Measurements from ENCODE around the gene CCN5.

Gene CCN5

GRCh38 chr20:44691424-44692423 is 23.4 kb upstream of the CCN5 start:
- H4K20me1 ChIP-seq (ENCODE audit: insufficient read depth, low read length), result no peaks in the 10 kb centered on the region
- no peak overlapping the region for H2AFZ ChIP-seq (ENCODE audit: low read length)
- H3K9ac ChIP-seq (ENCODE audit: low read length), result no peak overlapping the region
- H3K27me3 ChIP-seq (ENCODE audit: insufficient read depth, low read length), result 0 out of 2 replicates have a peak, but pooled peaks cover 5% of the 10 kb centered on the region
- no peaks in the 10 kb centered on the region for H3K4me1 ChIP-seq (ENCODE audit: insufficient read depth, low read length, severe bottlenecking)
- no peak overlapping the region for H3K27ac ChIP-seq (ENCODE audit: low read depth, low read length, poor library complexity, severe bottlenecking)
- no peaks in the 10 kb centered on the region for H3F3A ChIP-seq (ENCODE audit: insufficient read depth, low read length)
- TF ChIP-seq EZH2 (IDR thresholded peaks at IDR 0.05; ENCODE audit: borderline replicate concordance, low read length) (no peak), CTCF (IDR thresholded peaks at IDR 0.05; ENCODE audit: low read length) (no peak)
- peaks cover 4% of the 10 kb centered on the region; the same call in 1 of the 2 replicates for H3K9me3 ChIP-seq (ENCODE audit: low read length)
- H3K36me3 ChIP-seq (ENCODE audit: insufficient read depth, low read length), result no peaks in the 10 kb centered on the region
- no peaks in the 10 kb centered on the region for H3K79me2 ChIP-seq (ENCODE audit: insufficient read depth, low read length)
- H3K4me3 ChIP-seq (ENCODE audit: low read depth, low read length, poor library complexity, severe bottlenecking), result no peak overlapping the region
- no peaks in the 10 kb centered on the region for H3K9me2 ChIP-seq (ENCODE audit: low read depth, low read length)
- H3K4me2 ChIP-seq (ENCODE audit: low read length), result no peak overlapping the region

GRCh38 chr20:44692932-44693480 is 22.2 kb upstream of the CCN5 start:
- no peak overlapping the region for H3K9ac ChIP-seq (ENCODE audit: low read length)
- H3K9me3 ChIP-seq (ENCODE audit: low read length), result no peaks in the 10 kb centered on the region
- H3K4me2 ChIP-seq (ENCODE audit: low read length), result no peak overlapping the region
- H4K20me1 ChIP-seq (ENCODE audit: insufficient read depth, low read length), result no peaks in the 10 kb centered on the region
- H3K4me1 ChIP-seq (ENCODE audit: insufficient read depth, low read length, severe bottlenecking), result no peaks in the 10 kb centered on the region
- no peaks in the 10 kb centered on the region for H3K9me2 ChIP-seq (ENCODE audit: low read depth, low read length)
- no peak overlapping the region for H3K27ac ChIP-seq (ENCODE audit: low read depth, low read length, poor library complexity, severe bottlenecking)
- no peak for TF ChIP-seq CTCF (IDR thresholded peaks at IDR 0.05; ENCODE audit: low read length)
- TF ChIP-seq EZH2 (IDR thresholded peaks at IDR 0.05; ENCODE audit: borderline replicate concordance, low read length), result no peak
- no peaks in the 10 kb centered on the region for H3F3A ChIP-seq (ENCODE audit: insufficient read depth, low read length)
- H2AFZ ChIP-seq (ENCODE audit: low read length), result no peak overlapping the region
- no peaks in the 10 kb centered on the region for H3K79me2 ChIP-seq (ENCODE audit: insufficient read depth, low read length)
- H3K4me3 ChIP-seq (ENCODE audit: low read depth, low read length, poor library complexity, severe bottlenecking), result no peak overlapping the region
- no peaks in the 10 kb centered on the region for H3K27me3 ChIP-seq (ENCODE audit: insufficient read depth, low read length)
- no peaks in the 10 kb centered on the region for H3K36me3 ChIP-seq (ENCODE audit: insufficient read depth, low read length)

GRCh38 chr20:44693627-44694026 is 21.5 kb upstream of the CCN5 start:
- no peaks in the 10 kb centered on the region for H3K9me3 ChIP-seq (ENCODE audit: low read length)

More at GRCh38 chr20:44693627-44694026, 21.5 kb upstream of the CCN5 start:
- Histone ChIP-seq H3K9me2 (ENCODE audit: low read depth, low read length) (no peaks in the 10 kb centered on the region), H3K27me3 (ENCODE audit: insufficient read depth, low read length) (no peaks in the 10 kb centered on the region), H3K79me2 (ENCODE audit: insufficient read depth, low read length) (no peaks in the 10 kb centered on the region), H2AFZ (ENCODE audit: low read length) (no peak overlapping the region), H3K4me3 (ENCODE audit: low read depth, low read length, poor library complexity, severe bottlenecking) (no peak overlapping the region), H4K20me1 (ENCODE audit: insufficient read depth, low read length) (no peaks in the 10 kb centered on the region), H3K36me3 (ENCODE audit: insufficient read depth, low read length) (no peaks in the 10 kb centered on the region), H3F3A (ENCODE audit: insufficient read depth, low read length) (no peaks in the 10 kb centered on the region), H3K9ac (ENCODE audit: low read length) (no peak overlapping the region), H3K4me2 (ENCODE audit: low read length) (no peak overlapping the region), H3K27ac (ENCODE audit: low read depth, low read length, poor library complexity, severe bottlenecking) (no peak overlapping the region), H3K4me1 (ENCODE audit: insufficient read depth, low read length, severe bottlenecking) (peaks cover 3% of the 10 kb centered on the region)
- TF ChIP-seq EZH2 (IDR thresholded peaks at IDR 0.05; ENCODE audit: borderline replicate concordance, low read length), result no peak
- TF ChIP-seq CTCF (IDR thresholded peaks at IDR 0.05; ENCODE audit: low read length), result no peak

Data from OCI-LY1 (cell line).